ENCODE measurements around the gene SYT1.

GRCh38 chr12:79048962-79049361 lies 184.4 kb downstream of the SYT1 start:
- TF ChIP-seq CTCF (IDR thresholded peaks at IDR 0.05; ENCODE audit: insufficient read depth, low read length, poor library complexity, severe bottlenecking), result no peak
- no peak for TF ChIP-seq EZH2phosphoT487 (conservative IDR thresholded peaks at IDR 0.05; ENCODE audit: low read length)
